GM10266 (cell line): Measurements from ENCODE around the gene GRK3.

Source experiments
- DNase-seq: peaks from one replicate; pipeline ENCODE4 v3.0.0; 2012; ENCODE audit errors: extremely low spot score
- TF ChIP-seq, protein P1 (sequence below): IDR thresholded peaks from 2 replicates; pipeline ENCODE4 v1.5.1; 2012; ENCODE audit warnings: mild to moderate bottlenecking, low read depth; ENCODE audit not compliant: control insufficient read depth, insufficient read depth; ENCODE audit errors: missing control alignments

GRK3 gene

DNA sequence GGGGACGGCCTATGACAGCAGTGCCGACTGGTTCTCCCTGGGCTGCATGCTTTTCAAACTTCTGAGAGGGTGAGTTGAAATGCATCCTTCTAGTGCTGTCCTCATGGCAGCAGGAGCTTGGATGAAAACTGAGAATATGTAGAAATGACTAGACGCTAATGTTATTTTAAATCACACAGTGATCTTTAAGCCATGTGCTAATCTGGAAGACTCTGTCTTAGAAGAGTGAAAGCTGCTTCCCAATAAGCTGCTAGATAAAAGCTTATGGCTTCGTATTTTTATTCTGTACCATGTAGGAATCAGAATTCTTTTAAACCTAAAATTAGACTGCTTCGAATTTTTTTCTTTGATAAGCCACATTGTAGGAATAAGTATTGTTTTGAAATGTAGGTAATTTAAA lies 130.7 kb downstream of the GRK3 start:
- TF ChIP-seq, protein P1, sequence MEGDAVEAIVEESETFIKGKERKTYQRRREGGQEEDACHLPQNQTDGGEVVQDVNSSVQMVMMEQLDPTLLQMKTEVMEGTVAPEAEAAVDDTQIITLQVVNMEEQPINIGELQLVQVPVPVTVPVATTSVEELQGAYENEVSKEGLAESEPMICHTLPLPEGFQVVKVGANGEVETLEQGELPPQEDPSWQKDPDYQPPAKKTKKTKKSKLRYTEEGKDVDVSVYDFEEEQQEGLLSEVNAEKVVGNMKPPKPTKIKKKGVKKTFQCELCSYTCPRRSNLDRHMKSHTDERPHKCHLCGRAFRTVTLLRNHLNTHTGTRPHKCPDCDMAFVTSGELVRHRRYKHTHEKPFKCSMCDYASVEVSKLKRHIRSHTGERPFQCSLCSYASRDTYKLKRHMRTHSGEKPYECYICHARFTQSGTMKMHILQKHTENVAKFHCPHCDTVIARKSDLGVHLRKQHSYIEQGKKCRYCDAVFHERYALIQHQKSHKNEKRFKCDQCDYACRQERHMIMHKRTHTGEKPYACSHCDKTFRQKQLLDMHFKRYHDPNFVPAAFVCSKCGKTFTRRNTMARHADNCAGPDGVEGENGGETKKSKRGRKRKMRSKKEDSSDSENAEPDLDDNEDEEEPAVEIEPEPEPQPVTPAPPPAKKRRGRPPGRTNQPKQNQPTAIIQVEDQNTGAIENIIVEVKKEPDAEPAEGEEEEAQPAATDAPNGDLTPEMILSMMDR, result no peak
- no peak for DNase-seq

DNA sequence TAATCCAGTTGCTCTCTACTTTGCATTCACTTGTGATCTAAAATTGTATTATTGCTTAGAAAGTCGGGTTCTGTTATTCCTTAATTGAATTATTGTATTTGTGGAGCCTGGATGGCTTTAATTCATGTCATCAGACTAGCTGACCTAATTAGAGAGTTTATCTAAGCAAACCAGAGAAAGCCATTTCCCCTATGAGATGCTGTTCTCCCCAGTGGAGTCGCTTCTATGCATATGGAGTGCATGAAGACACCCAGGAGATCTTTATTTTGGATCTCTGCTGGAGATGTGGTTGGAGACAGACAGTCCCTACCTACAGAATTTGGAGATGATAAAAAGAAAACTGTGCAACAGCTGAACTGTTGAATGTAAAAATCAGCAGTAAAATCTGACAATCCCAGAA lies 132.3 kb downstream of the GRK3 start:
- DNase-seq, result no peak
- TF ChIP-seq, protein P1, result no peak

GRCh38 chr22:25697181-25697664 lies 132.7 kb downstream of the GRK3 start:
- TF ChIP-seq, protein P1, result no peak
- no peak for DNase-seq

DNA sequence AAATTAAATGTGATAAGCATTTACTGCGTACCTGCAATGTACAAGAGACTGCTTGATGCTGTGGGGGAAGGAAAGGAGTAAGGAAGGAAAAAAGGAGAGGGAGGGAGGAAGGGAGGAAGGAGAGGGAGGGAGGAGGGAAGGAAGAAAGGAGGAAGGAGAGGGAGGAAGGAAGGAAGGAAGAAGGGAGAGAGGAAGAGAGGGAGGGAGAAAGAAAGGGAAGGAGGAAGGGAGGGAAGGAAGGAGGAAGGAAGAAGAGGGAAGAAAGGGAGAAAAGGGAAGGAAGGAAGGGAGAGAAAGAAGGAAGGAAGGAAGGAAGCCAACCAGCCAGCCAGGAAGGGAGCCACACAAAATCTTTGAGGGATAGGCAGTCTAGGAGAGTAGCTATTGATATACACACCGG lies 133.5 kb downstream of the GRK3 start:
- no peak for DNase-seq
- TF ChIP-seq, protein P1, result no peak

- TF ChIP-seq, protein P1, result no peak
- DNase-seq, result no peak
These were observed 134.0 kb downstream of the GRK3 start for GRCh38 chr22:25698461-25698860.

- TF ChIP-seq, protein P1, result no peak
- no peak for DNase-seq
These were observed 134.5 kb downstream of the GRK3 start for GRCh38 chr22:25698978-25699377.

- TF ChIP-seq, protein P1, result no peak
- DNase-seq, result no peak
These were observed 136.7 kb downstream of the GRK3 start for GRCh38 chr22:25701056-25701780.
